Measurements from ENCODE around the gene STEAP1B.
"Not testable (repeated sequence)": the region's sequence is repeated elsewhere in the genome, so short reads cannot be mapped to it uniquely, and the experiment has no call there.

DNA sequence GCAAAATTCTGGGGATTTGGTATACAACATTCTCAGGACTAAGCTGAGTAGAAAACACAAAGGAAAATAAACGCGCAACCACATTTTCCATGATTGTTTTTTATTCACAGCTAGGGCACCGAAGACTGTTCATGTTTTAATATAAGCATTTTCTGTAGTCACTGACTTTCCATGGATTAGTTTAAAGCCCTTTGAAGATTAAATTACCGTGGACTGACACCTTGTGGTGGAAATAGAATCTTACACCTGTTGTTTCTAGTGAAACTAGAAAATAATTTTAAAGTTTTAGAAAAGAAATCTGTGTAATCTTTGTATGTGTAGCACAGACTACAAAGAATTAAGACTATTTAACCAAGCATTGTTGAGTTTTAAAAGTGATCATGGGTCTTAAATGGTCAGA is 1.3 kb upstream of the STEAP1B start:
- TF ChIP-seq CTCF (IDR thresholded peaks at IDR 0.05; ENCODE audit: poor library complexity): peak; percentile 57
- TF ChIP-seq EZH2 (IDR thresholded peaks at IDR 0.05; ENCODE audit: borderline replicate concordance): not testable (repeated sequence)

Measured in hepatocyte (in vitro differentiated cells).